NCI-H345 treated with DMSO at 0.1 percent for 48 hours (cell line): ENCODE data around the gene TNFAIP6.

Experiments
- DNase-seq: peaks from one replicate; lab custom pipeline; 2025; ENCODE audit not compliant: unreplicated experiment; lab: John Stamatoyannopoulos, UW

Gene TNFAIP6

DNA sequence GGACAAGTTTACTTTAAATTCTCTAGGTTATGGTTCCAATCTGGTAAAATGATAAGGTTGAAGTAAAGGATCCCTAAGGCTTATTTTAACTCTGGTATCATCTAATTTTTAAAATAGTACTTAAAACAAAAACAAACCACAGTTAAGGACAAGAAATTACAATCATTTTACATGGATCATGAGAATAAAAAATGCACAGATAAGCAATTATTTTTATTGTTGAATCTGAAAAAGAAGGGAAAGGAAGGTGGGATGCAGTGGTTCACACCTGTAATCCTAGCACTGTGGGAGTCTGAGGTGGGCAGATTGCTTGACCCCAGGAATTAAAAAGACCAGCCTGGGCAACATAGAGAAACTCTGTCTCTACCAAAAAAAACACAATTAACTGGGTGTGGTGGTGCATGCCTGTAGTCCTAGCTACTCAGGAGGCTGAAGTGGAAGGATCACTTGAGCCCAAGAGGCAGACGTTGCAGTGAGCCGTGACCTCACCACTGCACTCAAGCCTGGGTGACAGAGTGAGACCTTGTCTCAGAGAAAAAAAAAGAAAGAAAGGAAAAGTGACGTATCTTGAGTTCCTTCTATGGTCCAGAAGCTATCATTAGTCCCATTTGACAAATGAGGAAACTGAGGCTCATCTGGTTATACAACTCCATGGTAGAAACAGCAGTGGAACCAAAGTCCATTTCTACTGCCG is 2.5 kb downstream of the TNFAIP6 start:
- DNase-seq: no peak

DNA sequence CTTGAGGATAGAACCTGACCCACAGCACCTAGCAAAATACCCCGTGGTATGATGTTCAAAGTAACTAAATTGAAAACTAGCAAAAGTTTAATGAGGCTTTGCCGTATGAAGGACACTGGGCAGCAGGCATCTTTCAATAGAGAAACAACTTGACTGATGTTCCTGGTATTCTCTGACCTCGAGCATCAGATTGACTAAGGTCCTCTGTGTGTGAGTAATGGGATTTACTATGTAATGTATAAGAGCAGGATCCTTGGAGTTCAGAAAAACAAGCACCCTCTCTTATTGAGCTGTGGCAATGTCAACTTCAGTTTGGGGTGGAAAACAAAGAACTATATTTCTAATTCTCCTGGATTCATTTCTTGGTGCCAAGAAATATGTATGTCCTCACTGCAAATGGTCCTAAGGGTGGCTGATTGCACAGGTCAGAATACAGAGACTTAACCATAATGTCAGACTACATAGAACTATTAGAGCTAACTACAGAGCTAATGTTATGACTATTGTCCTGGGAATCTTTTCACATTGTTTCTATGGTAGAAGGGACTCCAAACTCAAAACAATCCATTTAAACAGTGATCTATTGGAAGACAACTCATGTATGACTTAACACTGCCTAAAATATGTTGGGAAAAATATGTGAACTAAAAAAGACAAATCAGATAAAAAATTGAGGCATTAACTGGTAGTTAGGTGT is 4.4 kb downstream of the TNFAIP6 start:
- DNase-seq: no peak

- no peak for DNase-seq
Measured at GRCh38 chr2:151363709-151364108, 6.3 kb downstream of the TNFAIP6 start.

GRCh38 chr2:151367571-151367970 is 10.2 kb downstream of the TNFAIP6 start:
- no peak for DNase-seq

DNA sequence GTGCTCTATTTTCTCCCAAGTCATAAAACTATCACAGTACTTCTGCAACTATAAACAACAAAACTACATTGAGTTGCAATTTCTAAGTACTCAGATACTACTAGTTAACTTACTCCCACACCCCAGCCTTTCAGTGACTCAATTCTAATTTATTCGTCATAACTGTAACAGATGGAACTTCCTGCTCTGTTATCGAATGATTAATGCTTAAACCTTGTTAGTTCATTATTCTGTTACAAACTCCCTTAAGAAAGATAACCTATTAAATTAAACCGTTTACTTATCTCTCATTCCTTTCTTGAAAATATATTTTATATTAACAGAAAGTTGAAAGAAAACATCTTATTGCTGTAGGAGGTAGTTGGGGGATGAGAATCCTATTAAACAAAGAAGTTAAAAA is 17.0 kb downstream of the TNFAIP6 start:
- DNase-seq: no peak

GRCh38 chr2:151379169-151379568 is 21.8 kb downstream of the TNFAIP6 start:
- no peak for DNase-seq

DNA sequence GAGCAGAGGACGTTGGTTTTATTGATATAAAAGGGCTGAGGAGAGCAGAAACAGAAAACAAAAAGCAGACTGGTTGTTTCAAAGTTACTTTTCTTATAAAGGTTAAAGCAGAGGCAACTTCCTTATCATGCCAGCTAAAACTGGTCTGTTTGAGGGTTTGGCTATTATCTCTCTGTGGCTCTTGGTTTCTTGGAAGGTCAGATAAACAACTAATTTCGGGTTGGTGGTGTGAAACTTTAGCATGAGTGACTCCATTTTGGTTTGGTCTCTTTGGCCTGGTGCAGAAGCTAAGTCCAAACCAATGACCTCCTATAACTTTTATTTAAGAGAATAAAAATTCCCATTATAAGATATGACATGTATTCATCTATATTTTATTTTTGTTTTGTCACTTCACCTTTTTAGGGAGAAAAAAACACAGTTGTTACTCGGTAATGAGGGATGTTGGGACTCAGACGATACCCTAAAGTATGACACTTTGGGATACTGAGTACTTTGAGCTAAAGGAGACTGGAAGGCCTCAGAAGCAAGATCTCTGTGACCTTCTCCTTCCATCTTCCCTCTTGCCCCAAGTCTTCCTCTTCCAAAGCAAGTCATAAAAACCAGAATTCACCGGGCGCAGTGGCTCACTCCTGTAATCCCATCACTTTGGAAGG is 23.3 kb downstream of the TNFAIP6 start:
- DNase-seq: no peak

- no peak for DNase-seq
Measured at GRCh38 chr2:151381266-151381665, 23.9 kb downstream of the TNFAIP6 start.

- DNase-seq: no peak
Measured at GRCh38 chr2:151388011-151388410, 30.6 kb downstream of the TNFAIP6 start.

DNA sequence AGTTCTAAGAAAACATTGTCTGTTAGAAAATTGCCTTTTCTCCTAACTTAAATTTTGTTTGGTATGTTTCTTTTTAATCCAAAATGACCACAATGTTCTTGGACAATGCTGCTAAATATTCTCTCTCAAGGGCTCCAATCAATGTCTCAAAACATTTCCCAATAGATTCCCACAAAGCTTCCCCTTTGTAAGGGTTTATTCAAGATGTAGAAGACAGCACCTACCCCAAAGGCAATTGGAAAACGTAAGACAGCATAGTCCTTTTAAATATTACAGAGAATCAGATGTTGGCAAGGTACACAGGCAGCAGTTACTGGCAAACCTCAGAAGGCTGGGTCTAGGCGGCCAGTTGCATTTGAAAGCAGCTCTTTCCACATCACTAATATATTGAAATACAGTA is 34.0 kb downstream of the TNFAIP6 start:
- no peak for DNase-seq

DNA sequence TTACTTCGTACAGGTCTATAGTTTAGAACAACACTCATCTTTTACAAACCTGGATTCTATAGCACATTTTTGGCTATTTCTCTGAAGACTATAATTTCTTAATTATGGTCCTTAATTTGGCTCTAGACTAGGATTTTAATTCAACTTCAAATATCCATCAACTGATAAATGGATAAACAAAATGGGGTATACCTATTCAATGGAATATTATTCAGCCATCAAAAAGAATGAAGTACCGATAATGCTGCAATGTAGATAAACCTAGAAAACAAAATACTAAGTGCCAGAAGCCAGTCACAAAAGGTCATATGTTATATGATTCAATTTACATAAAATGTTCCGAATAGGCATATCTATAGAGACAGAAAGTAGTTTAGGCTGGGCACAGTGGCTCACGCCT is 37.1 kb downstream of the TNFAIP6 start:
- DNase-seq: no peak

GRCh38 chr2:151395509-151396374 is 38.4 kb downstream of the TNFAIP6 start:
- DNase-seq: no peak

DNA sequence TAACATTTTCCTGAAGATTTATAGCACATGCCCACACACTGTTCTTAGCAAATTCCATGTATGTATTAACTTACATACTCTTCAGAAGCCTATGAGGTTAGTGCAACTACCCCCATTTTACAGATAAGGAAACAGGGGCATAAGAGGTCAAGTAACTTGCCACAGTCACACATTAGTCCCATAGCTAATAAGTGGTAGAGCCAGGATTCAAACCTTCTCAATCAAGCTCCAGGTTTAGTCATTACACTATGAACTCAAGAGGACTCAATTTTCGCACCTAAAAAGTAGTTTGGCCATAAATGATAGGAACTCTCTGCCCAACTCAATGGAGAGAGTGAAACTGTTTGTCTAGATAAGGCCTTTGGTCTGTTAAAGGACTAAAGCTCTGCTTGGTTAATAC is 42.6 kb downstream of the TNFAIP6 start:
- no peak for DNase-seq

GRCh38 chr2:151401149-151401548 is 43.8 kb downstream of the TNFAIP6 start:
- DNase-seq: no peak

- DNase-seq: no peak
Measured at GRCh38 chr2:151403914-151404313, 46.5 kb downstream of the TNFAIP6 start.

DNA sequence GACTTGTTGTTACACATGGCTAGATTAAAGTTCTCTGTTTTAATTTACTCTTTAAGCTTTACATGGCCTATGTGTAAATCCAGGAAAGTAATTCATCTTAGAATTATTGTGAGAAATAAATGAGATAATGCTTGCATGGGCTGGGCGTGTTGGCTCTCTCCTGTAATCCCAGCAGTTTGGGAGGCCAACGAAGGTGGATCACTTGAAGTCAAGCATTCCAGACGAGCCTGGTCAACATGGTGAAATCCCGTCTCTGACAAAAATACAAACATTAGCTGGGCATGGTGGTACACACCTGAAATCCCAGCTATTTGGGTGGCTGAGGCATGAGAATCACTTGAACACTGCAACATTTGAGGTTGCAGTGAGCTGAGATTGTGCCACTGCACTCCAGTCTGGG is 48.0 kb downstream of the TNFAIP6 start:
- DNase-seq: no peak

DNA sequence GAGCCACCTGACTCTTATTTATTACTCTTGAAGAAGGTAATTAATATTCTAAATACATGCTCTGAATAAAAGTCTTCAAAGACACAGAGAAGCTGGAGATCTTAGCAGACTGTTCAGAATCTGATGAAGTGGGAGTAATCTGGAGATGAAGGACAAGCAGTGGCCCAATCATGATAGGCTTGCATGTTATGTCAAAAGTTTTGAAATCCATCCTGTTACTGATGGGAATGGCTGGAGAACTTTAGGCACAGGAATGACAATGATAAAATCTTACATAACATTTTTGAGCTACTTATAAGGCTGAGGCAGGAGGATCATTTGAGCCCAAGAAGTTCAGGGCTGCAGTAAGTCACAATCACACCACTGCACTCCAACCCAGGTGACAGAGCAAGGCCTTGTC is 49.9 kb downstream of the TNFAIP6 start:
- no peak for DNase-seq

DNA sequence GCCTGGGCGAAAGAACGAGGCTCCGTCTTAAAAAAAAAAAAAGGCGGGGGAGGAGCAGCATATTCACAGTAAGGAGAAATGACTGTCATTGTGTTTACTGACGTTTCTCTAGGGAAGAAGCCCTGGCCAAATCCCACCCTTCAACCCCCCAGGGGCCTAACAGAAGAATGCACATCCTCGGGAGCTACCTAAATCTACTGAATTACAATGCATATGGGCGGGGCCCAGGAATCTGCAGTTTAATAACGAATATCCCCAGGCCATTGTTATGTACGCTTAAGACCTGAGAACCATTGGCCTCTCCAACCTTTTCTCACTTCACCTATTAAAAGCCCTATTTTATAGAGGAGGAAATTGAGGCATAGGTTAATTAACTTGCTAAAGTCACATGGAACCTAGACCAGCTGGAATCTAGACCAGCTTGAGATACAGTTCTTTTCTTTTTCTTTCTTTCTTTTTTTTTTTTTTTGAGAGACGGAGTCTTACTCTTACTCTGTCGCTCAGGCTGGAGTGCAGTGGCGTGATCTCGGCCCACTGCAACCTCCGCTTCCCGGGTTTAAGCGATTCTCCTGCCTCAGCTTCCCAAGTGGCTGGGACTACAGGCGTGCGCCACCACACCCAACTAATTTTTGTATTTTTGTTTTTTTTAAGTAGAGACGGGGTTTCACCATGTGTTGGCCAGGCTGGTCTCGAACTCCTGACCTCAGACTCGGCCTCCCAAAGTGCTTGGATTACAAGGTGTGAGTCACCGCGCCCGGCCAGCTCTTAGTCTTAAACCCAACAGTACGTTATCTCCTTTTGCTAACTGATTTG is 51.6 kb downstream of the TNFAIP6 start:
- no peak for DNase-seq

DNA sequence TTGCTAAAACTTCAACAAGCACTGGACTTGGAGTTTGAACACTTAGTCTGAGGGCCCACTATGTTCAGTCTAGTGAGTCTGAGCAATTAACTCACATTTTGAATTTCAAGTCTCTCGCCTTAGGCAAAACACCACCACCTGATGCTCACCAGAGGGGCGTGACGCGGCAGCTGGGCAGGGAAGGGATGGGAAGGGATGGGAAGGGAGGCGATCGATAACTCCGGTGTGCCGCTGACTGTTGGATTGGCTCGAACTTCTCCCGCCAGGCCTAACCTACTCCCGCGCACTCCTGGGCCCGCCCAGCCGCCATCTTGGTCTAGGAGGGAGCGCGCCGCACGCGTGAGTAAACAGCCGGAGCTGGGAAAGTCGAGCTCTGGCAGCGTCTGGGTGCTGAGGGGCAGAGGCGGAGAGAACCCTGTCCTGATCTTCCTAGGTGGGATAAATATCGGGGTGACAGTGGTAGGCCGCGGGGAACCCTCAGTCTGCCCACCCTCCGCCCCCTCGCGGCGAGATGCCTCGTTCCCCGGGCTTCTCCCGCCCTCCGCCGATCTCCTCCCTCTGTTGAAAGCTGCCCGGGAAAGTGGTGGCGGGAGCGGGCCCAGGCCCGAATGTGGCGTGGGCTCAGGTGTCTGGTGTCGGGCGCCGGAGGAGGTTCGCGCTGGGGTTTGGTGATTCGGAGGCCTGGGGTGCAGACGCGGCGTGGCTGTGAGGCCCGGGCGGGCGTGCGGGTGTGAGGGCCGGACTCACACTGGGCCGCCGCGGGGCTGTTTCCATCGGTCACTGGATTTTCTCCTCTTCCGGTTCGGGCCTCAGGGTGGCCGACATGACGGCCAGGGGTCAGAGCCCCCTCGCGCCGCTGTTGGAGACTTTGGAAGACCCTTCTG is 52.5 kb downstream of the TNFAIP6 start, which contains the start of gene RIF1:
Gene RIF1, plus strand, starts transcription at position 302 of the 884 bp plus-strand sequence. Its CDS starts 522 bp downstream, at position 824.
- peak; percentile 89 for DNase-seq
